SK-N-SH treated with all-trans-retinoic acid at 6 μM for 48 hours (cell line): Measurements from ENCODE around the gene KLHL17.

Source experiments
- BACH2 ChIP-seq: fragments of 250-450 bp; sonication (Bioruptor Pico); IDR thresholded peaks from 2 replicates; pipeline ENCODE4 v1.9.0; 2021; ENCODE audit warnings: mild to moderate bottlenecking, borderline replicate concordance
- OSR1 ChIP-seq: fragments of 250-450 bp; sonication (Bioruptor Pico); IDR thresholded peaks from 2 replicates; pipeline ENCODE4 v1.8.0; 2022; ENCODE audit warnings: moderate library complexity, mild to moderate bottlenecking, inconsistent platforms
- PPARA ChIP-seq: fragments of 250-450 bp; sonication (Bioruptor Pico); IDR thresholded peaks from 2 replicates; pipeline ENCODE4 v1.5.0; 2020; ENCODE audit warnings: mild to moderate bottlenecking, borderline replicate concordance
- SNAI2 ChIP-seq: fragments of 250-450 bp; sonication (Bioruptor Pico); IDR thresholded peaks from 2 replicates; pipeline ENCODE4 v1.5.0; 2020; ENCODE audit warnings: mild to moderate bottlenecking, moderate library complexity
- ZFP3 ChIP-seq: fragments of 250-450 bp; sonication (Bioruptor Pico); IDR thresholded peaks from 2 replicates; pipeline ENCODE4 v1.5.0; 2020; ENCODE audit warnings: mild to moderate bottlenecking, moderate library complexity
- ZFP30 ChIP-seq: fragments of 450-650 bp; formaldehyde crosslinking; IDR thresholded peaks from 2 replicates; pipeline ENCODE4 v1.5.0; 2022; ENCODE audit warnings: mild to moderate bottlenecking, moderate library complexity
- ZNF565 ChIP-seq: fragments of 450-650 bp; formaldehyde crosslinking; conservative IDR thresholded peaks from 2 replicates; pipeline ENCODE4 v1.5.0; 2020; ENCODE audit warnings: low read depth, mild to moderate bottlenecking, moderate library complexity
- ZNF8 ChIP-seq: fragments of 450-650 bp; formaldehyde crosslinking; IDR thresholded peaks from 2 replicates; pipeline ENCODE4 v1.5.0; 2020; ENCODE audit warnings: mild to moderate bottlenecking, moderate library complexity
- TF ChIP-seq, protein P1 (sequence below): fragments of 250-450 bp; sonication (Bioruptor Pico); IDR thresholded peaks from 2 replicates; pipeline ENCODE4 v1.8.0; 2020; ENCODE audit warnings: mild to moderate bottlenecking, moderate library complexity, borderline replicate concordance
- TF ChIP-seq, protein P2 (sequence below): fragments of 250-450 bp; sonication (Bioruptor Pico); IDR thresholded peaks from 2 replicates; pipeline ENCODE4 v1.8.0; 2021; ENCODE audit warnings: low read depth, mild to moderate bottlenecking, moderate library complexity, borderline replicate concordance

DNA sequence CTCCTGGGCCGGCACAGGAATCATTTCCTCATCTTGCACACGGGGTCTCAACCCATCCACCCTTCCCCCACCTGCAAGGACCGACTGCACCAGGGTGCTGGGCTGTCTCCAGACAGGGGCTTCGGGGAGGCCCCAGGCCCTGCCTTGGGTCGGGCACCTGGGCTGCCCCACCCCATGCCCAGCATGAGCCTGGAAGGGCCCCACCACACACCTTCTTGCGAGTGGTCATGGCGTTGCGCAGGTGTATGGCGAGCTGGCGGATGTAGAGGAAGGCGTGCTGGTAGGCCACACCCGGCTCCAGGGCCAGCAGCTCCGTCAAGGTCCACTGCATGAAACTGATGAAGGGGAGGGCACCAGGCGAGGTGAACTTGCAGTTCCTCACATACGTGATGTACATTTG, 8.2 kb upstream of the KLHL17 start:
- TF ChIP-seq ZFP30 (no peak), ZFP3 (CRISPR knock-in tag) (no peak), ZNF8 (CRISPR knock-in tag) (no peak), PPARA (no peak), SNAI2 (no peak), OSR1 (CRISPR knock-in tag) (no peak), BACH2 (CRISPR knock-in tag) (no peak), ZNF565 (CRISPR knock-in tag) (no peak)
- TF ChIP-seq, protein P1, sequence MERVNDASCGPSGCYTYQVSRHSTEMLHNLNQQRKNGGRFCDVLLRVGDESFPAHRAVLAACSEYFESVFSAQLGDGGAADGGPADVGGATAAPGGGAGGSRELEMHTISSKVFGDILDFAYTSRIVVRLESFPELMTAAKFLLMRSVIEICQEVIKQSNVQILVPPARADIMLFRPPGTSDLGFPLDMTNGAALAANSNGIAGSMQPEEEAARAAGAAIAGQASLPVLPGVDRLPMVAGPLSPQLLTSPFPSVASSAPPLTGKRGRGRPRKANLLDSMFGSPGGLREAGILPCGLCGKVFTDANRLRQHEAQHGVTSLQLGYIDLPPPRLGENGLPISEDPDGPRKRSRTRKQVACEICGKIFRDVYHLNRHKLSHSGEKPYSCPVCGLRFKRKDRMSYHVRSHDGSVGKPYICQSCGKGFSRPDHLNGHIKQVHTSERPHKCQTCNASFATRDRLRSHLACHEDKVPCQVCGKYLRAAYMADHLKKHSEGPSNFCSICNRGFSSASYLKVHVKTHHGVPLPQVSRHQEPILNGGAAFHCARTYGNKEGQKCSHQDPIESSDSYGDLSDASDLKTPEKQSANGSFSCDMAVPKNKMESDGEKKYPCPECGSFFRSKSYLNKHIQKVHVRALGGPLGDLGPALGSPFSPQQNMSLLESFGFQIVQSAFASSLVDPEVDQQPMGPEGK (CRISPR knock-in tag): no peak
- TF ChIP-seq, protein P2, sequence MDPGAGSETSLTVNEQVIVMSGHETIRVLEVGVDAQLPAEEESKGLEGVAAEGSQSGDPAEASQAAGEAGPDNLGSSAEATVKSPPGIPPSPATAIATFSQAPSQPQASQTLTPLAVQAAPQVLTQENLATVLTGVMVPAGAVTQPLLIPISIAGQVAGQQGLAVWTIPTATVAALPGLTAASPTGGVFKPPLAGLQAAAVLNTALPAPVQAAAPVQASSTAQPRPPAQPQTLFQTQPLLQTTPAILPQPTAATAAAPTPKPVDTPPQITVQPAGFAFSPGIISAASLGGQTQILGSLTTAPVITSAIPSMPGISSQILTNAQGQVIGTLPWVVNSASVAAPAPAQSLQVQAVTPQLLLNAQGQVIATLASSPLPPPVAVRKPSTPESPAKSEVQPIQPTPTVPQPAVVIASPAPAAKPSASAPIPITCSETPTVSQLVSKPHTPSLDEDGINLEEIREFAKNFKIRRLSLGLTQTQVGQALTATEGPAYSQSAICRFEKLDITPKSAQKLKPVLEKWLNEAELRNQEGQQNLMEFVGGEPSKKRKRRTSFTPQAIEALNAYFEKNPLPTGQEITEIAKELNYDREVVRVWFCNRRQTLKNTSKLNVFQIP: no peak
